ENCODE measurements around the gene FGD6.
"Not testable (repeated sequence)": the region's sequence is repeated elsewhere in the genome, so short reads cannot be mapped to it uniquely, and the experiment has no call there.

Gene FGD6

DNA sequence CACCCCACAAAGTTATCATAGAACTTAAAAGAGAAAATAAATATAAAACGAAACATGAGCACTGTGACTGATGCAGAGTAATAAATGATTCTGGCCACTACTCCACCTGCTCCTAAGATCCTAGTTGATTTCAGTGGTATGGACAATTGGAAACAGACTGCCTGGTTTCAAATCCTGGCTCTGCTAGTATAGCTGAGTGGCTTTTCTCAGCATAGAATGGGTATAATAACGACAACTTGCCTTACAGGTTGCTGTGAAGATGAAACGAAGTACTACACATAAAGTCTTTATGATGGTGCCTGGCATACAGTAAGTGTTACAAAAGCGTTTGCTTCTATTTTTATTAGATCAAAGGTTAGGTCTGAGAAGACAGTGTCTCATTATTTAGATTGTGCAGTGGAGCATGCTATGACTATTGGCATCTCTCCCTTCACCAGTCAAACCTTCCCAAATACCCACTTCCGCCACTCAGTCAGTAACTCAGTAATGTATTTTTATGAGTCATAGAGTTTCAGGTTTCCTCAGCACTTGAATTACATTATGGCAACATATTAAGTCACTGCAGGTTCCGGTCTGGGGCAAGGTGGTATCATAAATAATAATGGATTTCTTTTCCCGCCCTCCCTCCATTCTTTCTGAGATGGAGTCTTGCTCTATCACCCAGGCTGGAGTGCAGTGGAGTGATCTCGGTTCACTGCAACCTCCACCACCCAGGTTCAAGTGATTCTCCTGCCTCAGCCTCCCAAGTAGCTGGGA is 114.2 kb downstream of the FGD6 start:
- no peaks in the 10 kb centered on the region for H3K4me1 ChIP-seq (ENCODE audit: insufficient read depth, low read length)
- H3K27me3 ChIP-seq (ENCODE audit: insufficient read depth, low read length): no peaks in the 10 kb centered on the region
- H3K9me3 ChIP-seq (ENCODE audit: insufficient read depth, low read depth, low read length): no peaks in the 10 kb centered on the region
- no peak overlapping the region for H3K9ac ChIP-seq (ENCODE audit: low read depth, low read length)
- H3K36me3 ChIP-seq (ENCODE audit: insufficient read depth, low read length): peaks cover 70% of the 10 kb centered on the region
- WGBS: 96% methylated on average over 7 of the region's 8 CpGs
- H3K27ac ChIP-seq (ENCODE audit: low read depth, low read length): no peak overlapping the region
- no peak overlapping the region for H3K4me3 ChIP-seq (ENCODE audit: low read length)

DNA sequence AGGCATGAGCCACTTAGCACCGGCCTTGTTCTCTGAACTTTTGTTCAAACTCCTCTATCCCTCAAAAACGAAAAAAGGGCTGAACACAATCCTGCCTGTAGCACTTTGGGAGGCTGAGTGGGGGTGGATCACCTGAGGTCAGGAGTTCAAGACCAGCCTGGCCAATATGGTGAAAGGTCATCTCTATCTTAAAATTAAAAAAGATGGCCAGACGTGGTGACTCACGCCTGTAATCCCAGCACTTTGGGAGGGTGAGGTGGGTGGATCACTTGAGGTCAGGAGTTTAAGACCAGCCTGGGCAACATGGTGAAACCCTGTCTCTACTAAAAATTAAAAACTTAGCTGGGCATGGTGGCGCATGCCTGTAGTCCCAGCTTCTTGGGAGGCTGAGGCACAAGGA is 115.3 kb downstream of the FGD6 start:
- H3K9me3 ChIP-seq (ENCODE audit: insufficient read depth, low read depth, low read length); H3K27ac ChIP-seq (ENCODE audit: low read depth, low read length); H3K9ac ChIP-seq (ENCODE audit: low read depth, low read length); H3K4me1 ChIP-seq (ENCODE audit: insufficient read depth, low read length); H3K4me3 ChIP-seq (ENCODE audit: low read length); H3K27me3 ChIP-seq (ENCODE audit: insufficient read depth, low read length): not testable (repeated sequence)
- WGBS: 93% methylated on average over 5 of the region's 5 CpGs
- peaks cover 62% of the 10 kb centered on the region for H3K36me3 ChIP-seq (ENCODE audit: insufficient read depth, low read length)

DNA sequence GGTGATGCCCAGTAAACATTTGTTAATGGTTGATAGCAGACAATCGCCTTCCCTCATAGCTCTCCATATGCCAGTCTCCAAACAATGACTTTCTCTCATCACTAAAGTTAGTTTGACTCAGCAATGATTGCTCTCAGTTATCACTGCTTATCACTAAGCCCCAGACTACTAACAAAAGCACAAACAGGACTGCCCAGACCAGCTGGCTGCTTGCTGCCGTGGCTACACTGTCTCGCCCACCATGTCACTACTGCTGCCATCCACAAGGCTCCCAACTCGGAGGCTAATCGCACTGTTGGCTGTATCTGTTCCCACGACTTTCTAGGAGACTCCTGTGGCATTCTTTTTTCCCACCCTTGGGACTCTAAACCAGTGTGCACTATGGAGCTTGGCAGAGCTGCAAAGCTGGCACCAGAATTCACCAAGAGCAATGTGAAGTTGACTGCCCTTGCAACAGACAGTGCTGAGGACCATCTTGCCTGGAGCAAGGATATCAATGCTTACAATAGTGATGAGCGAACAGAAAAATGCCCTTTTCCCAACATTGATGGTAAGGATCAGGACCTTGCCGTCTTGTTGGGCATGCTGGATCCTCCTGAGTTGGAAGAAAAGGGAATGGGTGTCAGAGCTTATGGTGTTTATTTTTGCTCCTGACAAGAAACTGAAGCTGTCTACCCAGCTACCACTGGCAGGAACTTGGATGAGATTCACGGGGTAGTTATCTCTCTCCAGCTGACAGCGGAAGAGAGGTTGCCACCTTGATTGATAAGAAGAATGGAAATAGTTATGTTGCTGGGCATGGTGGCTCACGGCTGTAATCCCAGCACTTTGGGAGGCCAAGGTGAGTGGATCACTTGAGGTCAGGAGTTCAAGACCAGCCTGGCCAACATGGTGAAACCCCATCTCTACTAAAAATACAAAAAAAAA is 116.7 kb downstream of the FGD6 start:
- Histone ChIP-seq H3K36me3 (ENCODE audit: insufficient read depth, low read length) (peaks cover 57% of the 10 kb centered on the region), H3K9ac (ENCODE audit: low read depth, low read length) (no peak overlapping the region), H3K27me3 (ENCODE audit: insufficient read depth, low read length) (no peaks in the 10 kb centered on the region), H3K4me3 (ENCODE audit: low read length) (no peak overlapping the region), H3K27ac (ENCODE audit: low read depth, low read length) (no peak overlapping the region), H3K9me3 (ENCODE audit: insufficient read depth, low read depth, low read length) (no peaks in the 10 kb centered on the region), H3K4me1 (ENCODE audit: insufficient read depth, low read length) (no peaks in the 10 kb centered on the region)
- 92% methylated on average over 11 of the region's 11 CpGs for WGBS

DNA sequence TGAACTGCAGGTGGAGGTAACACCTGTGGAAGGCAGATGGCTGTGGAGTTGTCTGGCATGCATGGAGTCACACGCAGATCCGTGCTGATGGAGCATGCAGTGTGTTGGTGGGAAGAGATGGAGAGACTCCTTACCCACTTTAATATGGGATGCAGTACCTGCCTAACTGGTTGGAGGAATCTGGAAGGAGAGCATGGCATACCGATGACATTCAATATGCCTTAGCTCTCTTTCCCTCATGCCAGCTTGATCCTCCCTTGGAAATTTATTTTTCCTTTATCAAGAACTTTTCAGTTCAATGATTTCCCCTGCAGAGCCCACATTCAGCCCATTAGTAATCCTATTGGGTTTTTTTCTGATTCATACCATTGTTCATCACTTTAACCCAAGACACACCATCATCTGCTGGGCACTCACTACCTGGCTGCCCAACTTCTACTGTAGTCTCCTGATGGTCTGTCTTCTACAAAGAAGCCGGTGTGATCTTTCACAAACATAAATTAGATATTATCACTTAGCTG is 117.9 kb downstream of the FGD6 start:
- Histone ChIP-seq H3K27me3 (ENCODE audit: insufficient read depth, low read length) (no peaks in the 10 kb centered on the region), H3K27ac (ENCODE audit: low read depth, low read length) (no peak overlapping the region)
- WGBS: 95% methylated on average over 4 of the region's 4 CpGs

DNA sequence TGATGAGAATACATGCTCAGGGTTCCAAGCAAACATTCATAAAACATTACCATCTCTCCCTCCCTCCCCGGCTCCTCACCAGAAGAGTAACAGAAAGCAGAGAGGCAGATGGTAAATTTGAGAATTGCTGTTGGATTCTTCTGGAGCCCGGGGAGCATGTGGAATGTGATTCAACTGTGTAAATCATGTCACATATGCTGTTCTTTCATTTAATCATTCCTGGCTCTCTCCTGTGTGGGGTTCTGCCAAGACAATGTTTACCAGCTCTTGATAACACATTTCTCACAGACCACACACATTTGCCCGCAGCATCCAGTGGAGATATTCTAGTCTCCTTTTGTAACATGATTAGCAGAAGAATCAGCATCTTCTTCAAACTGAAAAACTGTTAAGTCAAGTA is 120.4 kb downstream of the FGD6 start:
- Histone ChIP-seq H3K9me3 (ENCODE audit: insufficient read depth, low read depth, low read length) (no peaks in the 10 kb centered on the region), H3K27ac (ENCODE audit: low read depth, low read length) (no peak overlapping the region), H3K4me1 (ENCODE audit: insufficient read depth, low read length) (no peaks in the 10 kb centered on the region), H3K4me3 (ENCODE audit: low read length) (no peak overlapping the region), H3K36me3 (ENCODE audit: insufficient read depth, low read length) (peaks cover 44% of the 10 kb centered on the region), H3K27me3 (ENCODE audit: insufficient read depth, low read length) (no peaks in the 10 kb centered on the region), H3K9ac (ENCODE audit: low read depth, low read length) (no peak overlapping the region)
- WGBS: 95% methylated on average over 3 of the region's 3 CpGs

More for the DNA sequence above, 117.9 kb downstream of the FGD6 start:
- no peak overlapping the region for H3K4me3 ChIP-seq (ENCODE audit: low read length)
- peaks cover 50% of the 10 kb centered on the region for H3K36me3 ChIP-seq (ENCODE audit: insufficient read depth, low read length)
- no peak overlapping the region for H3K9ac ChIP-seq (ENCODE audit: low read depth, low read length)
- H3K4me1 ChIP-seq (ENCODE audit: insufficient read depth, low read length): no peaks in the 10 kb centered on the region
- no peaks in the 10 kb centered on the region for H3K9me3 ChIP-seq (ENCODE audit: insufficient read depth, low read depth, low read length)

DNA sequence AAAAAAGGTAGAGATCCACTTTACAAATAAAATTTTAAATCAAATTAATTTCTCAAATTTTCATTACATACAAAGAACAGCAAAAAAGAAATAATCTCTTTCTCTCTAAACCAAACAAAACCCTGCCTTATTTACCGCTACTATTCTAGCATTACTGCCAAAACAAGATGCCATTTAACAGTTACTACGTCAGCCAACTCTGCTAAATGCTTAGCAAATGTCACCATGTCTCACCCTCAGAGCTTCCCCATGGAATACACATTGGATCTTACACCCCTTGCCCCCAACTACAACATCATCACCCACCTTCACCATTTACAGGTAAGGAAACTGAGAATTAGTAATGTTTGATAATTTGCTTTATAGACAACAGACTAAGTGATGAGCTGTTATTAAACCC is 120.9 kb downstream of the FGD6 start:
- H3K4me1 ChIP-seq (ENCODE audit: insufficient read depth, low read length): no peaks in the 10 kb centered on the region
- H3K9ac ChIP-seq (ENCODE audit: low read depth, low read length): no peak overlapping the region
- H3K27ac ChIP-seq (ENCODE audit: low read depth, low read length): no peak overlapping the region
- H3K36me3 ChIP-seq (ENCODE audit: insufficient read depth, low read length): peaks cover 49% of the 10 kb centered on the region
- no peaks in the 10 kb centered on the region for H3K27me3 ChIP-seq (ENCODE audit: insufficient read depth, low read length)
- no peak overlapping the region for H3K4me3 ChIP-seq (ENCODE audit: low read length)
- WGBS: 93% methylated on average over 2 of the region's 2 CpGs
- no peaks in the 10 kb centered on the region for H3K9me3 ChIP-seq (ENCODE audit: insufficient read depth, low read depth, low read length)

DNA sequence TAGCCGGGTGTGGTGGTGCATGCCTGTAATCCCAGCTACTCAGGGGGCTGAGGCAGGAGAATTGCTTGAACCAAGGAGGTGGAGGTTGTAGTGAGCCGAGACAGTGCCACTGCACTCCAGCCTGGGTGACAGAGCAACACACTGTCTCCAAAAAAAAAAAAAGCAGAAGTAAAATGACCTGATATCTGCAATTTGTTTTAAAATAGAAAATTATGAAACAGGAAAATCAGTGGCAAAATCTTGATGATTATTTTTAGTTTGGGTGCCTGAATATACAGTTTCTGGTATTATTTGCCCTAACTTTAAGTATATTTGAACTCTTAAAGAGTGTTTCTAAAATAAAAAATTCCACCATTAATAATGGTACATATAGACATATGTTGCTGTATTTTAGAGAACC is 121.4 kb downstream of the FGD6 start:
- not testable (repeated sequence) for H3K9ac ChIP-seq (ENCODE audit: low read depth, low read length); H3K9me3 ChIP-seq (ENCODE audit: insufficient read depth, low read depth, low read length); H3K4me3 ChIP-seq (ENCODE audit: low read length); H3K27me3 ChIP-seq (ENCODE audit: insufficient read depth, low read length); H3K4me1 ChIP-seq (ENCODE audit: insufficient read depth, low read length); H3K27ac ChIP-seq (ENCODE audit: low read depth, low read length)
- peaks cover 53% of the 10 kb centered on the region for H3K36me3 ChIP-seq (ENCODE audit: insufficient read depth, low read length)
- WGBS: 81% methylated on average over 2 of the region's 2 CpGs

DNA sequence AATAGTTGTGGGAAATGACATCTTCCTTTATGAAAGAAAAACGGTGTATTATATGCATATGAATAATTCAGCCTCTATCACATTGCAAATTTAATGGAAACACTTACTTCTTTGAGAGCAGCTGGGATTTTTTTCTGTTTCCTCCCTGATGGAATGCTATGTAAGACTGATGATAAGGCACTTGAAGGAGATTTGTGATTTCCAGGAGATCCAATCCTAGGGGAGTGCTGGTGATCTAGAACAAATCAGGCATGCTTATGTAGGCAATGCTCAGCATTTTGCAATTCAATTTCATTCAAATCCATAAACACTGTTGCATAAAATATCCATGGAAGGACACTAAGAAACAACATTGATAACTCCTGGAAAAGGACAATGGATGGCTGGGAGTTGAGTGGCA is 127.8 kb downstream of the FGD6 start:
- WGBS: no CpG with 5 or more reads among the region's 1 CpG
- Histone ChIP-seq H3K4me1 (ENCODE audit: insufficient read depth, low read length) (peaks cover 4% of the 10 kb centered on the region; the same call in 1 of the 2 replicates), H3K9ac (ENCODE audit: low read depth, low read length) (no peak overlapping the region), H3K27me3 (ENCODE audit: insufficient read depth, low read length) (no peaks in the 10 kb centered on the region), H3K36me3 (ENCODE audit: insufficient read depth, low read length) (peaks cover 69% of the 10 kb centered on the region), H3K4me3 (ENCODE audit: low read length) (no peak overlapping the region), H3K27ac (ENCODE audit: low read depth, low read length) (no peak overlapping the region), H3K9me3 (ENCODE audit: insufficient read depth, low read depth, low read length) (no peaks in the 10 kb centered on the region)

DNA sequence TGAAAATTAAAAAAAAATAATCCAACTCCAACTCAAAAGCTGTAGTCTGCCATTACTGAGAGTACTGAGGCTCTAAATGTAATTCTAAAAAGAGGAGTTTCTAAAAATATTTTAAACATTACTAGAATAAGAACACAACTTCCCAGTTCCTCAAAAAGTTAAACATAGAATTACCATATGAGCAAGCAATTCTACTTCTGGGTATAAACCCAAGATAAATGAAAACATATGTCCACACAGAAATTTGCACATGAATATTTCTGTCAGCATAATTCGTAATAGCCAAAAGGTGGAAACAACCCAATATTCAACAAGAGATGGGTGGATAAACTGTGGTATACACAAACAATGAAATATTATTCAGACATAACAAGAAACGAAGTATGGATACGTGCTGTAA is 128.9 kb downstream of the FGD6 start:
- Histone ChIP-seq H3K36me3 (ENCODE audit: insufficient read depth, low read length) (peaks cover 66% of the 10 kb centered on the region), H3K4me3 (ENCODE audit: low read length) (no peak overlapping the region), H3K9ac (ENCODE audit: low read depth, low read length) (no peak overlapping the region), H3K4me1 (ENCODE audit: insufficient read depth, low read length) (peaks cover 14% of the 10 kb centered on the region; the same call in 1 of the 2 replicates), H3K27me3 (ENCODE audit: insufficient read depth, low read length) (no peaks in the 10 kb centered on the region), H3K9me3 (ENCODE audit: insufficient read depth, low read depth, low read length) (no peaks in the 10 kb centered on the region), H3K27ac (ENCODE audit: low read depth, low read length) (no peak overlapping the region)
- 98% methylated on average over 2 of the region's 3 CpGs for WGBS

DNA sequence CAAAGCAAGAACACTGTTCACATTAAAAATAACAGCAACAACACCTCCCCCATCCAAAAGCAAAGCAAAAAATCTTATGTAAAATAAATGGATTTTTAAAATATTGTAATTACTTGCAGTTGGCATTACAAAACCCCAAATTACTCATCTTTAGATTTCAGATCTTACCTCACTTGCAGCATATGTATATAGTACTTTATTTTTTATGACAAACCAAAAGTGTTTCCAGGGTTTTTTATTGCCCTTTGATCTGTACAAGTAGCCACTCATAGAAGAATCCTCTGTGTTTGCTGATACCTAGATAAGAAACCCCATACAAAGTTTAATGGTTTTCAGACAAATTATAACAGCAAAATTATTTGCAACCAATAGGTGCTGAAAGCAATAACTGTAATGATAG is 131.7 kb downstream of the FGD6 start:
- Histone ChIP-seq H3K9ac (ENCODE audit: low read depth, low read length) (no peak overlapping the region), H3K4me1 (ENCODE audit: insufficient read depth, low read length) (peaks cover 15% of the 10 kb centered on the region; the same call in 1 of the 2 replicates), H3K27ac (ENCODE audit: low read depth, low read length) (no peak overlapping the region), H3K9me3 (ENCODE audit: insufficient read depth, low read depth, low read length) (no peaks in the 10 kb centered on the region), H3K36me3 (ENCODE audit: insufficient read depth, low read length) (peaks cover 49% of the 10 kb centered on the region), H3K27me3 (ENCODE audit: insufficient read depth, low read length) (no peaks in the 10 kb centered on the region), H3K4me3 (ENCODE audit: low read length) (no peak overlapping the region)

DNA sequence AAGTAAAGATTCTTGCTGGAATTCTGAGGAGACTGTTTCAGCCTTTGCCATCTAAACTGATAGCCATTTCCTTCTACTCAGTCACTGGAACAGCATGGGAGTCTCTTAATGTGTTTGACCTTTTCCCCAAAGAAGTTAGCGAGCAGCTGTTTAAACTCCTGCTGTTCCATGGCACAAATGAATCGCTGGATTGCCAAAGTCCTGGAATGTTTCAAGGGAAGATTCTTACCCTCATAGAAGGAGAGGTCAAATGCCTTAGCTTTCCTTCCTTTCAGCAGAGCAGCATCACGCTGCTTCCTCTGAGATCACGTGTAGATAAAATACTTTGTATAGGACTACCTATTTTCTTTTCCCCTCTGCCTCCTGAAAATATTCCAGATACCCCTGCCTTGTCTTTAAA is 133.3 kb downstream of the FGD6 start:
- H3K27ac ChIP-seq (ENCODE audit: low read depth, low read length): peak overlapping the region; percentile 80
- WGBS: 58% methylated on average over 4 of the region's 4 CpGs

More for the DNA sequence above, 133.3 kb downstream of the FGD6 start:
- Histone ChIP-seq H3K9ac (ENCODE audit: low read depth, low read length) (peak overlapping the region; percentile 37; the same call in 1 of the 2 replicates), H3K36me3 (ENCODE audit: insufficient read depth, low read length) (peaks cover 36% of the 10 kb centered on the region), H3K4me1 (ENCODE audit: insufficient read depth, low read length) (peaks cover 15% of the 10 kb centered on the region; the same call in 1 of the 2 replicates), H3K27me3 (ENCODE audit: insufficient read depth, low read length) (no peaks in the 10 kb centered on the region), H3K4me3 (ENCODE audit: low read length) (peak overlapping the region; percentile 0; the same call in 1 of the 2 replicates), H3K9me3 (ENCODE audit: insufficient read depth, low read depth, low read length) (no peaks in the 10 kb centered on the region)

All from HUES64 (cell line).